LoVo (cell line): Measurements from ENCODE around the gene TMEM30B.

Experiments
- DNase-seq: peaks from one replicate; pipeline ENCODE4 v3.0.0-alpha.2; 2016; ENCODE audit warnings: low spot score

Gene TMEM30B

DNA sequence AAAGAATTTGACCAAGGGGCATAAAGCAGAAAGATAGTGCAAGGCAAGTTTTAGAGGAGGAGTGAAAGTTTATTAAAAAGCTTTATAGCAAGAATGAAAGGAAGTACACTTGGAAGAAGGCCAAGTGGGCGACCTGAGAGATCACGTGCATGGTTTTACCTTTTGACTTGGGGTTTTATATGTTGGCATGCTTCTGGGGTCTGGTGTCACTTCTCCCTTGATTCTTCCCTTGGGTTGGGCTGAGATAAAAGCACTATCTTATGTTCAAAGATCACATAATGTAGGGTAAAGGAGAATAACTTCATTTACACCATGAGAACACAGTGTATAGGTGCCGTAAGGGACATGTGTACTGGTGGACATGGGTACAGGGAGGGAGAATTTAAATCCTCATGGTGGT is 17.7 kb upstream of the TMEM30B start:
- no peak for DNase-seq

DNA sequence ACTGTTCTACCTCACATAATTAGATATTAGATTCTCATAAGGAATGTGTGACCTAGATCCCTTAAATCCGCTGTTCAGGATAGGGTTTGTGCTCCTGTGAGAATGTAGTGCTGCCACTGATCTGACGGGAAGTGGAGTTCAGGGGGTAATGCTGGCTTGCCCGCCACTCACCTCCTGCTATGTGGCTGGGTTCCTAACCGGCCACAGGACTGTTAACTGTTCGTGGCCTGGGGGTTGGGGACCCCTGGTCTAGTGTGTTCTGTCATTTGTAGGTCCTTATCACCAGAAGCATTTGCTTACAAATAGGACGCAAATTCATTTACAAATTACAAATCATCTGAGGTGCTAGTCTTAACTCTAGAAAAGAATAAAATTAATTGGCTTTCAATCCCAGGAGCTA is 16.4 kb upstream of the TMEM30B start:
- no peak for DNase-seq

DNA sequence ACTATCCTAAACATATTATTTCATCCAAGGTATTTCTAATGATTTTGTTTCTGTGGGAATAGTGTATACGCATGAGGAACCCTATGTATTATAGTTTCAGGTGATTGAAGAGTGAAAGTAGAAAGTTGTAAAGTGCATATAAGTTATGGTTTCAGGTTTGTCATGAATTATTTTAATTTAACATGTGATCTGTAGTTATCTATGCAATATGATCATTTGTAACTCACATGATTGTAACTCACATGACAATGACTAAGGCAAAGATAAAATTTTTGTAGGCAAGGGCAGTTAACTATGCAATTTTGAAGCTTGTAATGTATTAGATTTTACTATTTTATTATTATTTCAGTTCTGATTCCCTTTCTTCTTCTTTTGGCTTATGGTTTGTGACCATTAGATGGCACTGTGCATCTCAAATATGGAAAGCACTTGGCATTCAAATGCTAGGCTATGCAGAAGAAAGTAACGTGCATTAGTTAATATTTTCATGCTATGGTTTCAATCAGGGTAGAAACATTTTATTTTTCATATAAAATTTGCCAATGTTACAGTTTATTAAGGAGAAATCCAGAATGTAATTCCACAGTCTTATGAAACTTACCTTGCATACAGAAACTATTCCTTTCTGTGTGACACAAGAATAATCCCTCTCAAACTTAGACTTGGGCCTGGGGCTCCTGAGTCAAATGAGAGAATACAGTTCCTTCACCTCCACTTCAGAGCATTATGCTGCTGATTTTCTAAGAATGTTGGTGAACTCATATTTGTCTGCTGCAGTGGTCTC is 15.8 kb upstream of the TMEM30B start:
- DNase-seq = peak; percentile 16

DNA sequence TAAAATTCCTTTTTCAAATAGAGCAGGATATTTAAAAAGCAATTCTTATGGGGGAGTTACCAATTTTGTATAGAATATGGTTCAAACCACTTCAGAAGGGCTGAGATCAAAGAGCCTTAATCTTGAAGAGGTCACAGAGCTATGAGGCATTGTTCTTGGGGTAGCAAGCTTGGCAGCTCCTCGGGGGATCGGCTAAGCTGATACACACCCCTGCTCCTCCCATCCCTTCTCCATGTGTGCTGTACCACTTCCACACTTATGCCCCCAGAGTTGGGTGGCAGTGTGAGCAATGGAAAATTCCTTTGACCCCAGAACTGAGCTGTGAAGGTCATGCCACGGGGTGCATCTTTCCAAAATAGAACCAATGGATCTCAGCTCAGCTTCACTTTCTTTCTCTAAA is 15.0 kb upstream of the TMEM30B start:
- DNase-seq = no peak

DNA sequence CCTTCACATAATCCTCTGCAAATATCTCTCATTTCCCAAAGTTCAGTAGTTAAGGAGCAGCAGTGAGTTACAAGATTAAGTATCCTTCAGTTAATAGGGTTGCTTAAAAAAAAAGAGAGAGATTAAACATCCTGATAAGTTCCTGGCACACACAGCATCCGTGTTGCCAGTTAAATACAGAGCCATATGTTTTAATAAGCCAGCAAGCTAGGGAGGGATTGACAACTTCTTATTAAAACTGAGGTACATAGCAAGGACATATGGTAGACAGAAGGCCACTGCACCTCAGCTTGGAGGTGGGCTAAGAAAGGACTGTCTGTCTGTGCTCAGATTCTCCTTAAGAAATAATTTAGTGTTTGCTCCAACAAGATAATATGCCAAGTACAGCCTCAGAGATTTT is 9.6 kb upstream of the TMEM30B start:
- no peak for DNase-seq

DNA sequence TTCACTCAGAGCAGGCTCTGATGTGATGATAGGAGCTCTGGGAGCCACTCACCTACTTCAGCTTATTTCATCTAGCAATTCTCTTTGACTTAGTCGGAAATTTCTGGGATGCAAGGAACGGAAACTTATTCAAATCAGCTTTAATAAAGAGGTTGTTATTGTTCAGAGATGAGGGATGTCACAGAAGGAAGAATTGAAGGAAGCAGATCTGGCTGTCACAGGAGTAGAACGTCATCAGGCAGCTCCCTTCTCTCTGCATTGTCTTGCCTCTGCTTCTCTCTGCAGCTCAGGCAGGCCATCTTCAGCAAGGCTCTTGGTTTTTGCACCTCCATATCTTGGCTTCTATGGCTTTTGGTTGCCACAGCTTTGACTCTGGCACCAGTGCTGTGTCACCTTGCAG is 7.6 kb upstream of the TMEM30B start:
- DNase-seq = no peak

DNA sequence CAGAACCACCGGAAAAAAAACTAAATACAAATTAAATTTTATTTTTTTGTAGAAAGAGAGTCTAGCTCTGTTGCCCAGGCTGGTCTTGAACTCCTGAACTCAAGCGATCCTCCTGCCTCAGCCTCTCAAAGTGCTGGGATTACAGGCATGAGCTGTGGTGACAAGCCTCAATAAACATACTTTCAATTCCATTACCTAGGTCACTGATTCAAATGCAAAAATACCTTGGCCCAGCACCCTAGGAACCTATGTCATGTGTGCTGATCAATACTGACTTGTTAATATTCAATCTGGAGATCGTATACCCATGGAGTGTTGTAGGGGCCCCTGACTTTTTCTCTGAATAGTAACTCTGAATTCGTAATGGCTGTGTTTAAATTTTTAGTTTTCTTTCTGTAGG is 7.1 kb upstream of the TMEM30B start:
- no peak for DNase-seq

DNA sequence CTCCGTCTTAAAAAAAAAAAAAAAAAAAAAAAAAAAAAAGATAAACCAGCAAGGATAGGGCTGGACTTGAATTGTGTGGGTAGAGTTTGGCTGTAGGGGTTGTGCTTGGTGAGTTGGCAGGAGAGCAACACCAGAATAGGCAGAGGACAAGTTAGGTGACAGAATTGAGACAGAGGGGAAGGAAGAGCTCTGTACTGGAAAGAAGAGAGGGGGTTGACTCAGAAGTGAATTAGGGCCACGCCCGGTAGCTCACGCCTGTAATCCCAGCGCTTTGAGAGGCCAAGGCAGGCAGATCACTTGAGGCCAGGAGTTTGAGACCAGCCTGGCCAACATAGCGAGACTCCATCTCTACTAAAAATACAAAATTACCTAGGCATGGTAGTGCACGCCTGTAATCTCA is 6.1 kb upstream of the TMEM30B start:
- no peak for DNase-seq

DNA sequence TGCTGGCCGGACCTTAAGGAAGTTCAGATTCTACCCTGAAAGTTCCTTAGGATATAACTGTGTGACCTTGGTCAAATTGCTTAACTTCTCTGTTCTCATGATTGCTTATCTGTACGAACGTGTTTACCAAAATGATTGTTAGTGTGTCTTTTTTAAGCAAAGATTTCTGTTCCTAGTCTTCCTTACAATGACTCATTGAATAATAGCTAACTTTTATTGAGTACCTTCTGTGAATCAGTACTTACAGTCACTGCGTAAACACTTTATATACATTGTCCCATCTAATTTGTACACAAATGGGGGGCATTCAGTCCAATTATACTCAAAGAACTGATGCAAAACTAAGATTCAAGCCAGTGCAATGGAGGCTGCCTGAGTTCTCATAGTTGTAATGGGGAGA is 4.2 kb upstream of the TMEM30B start:
- DNase-seq = no peak

DNA sequence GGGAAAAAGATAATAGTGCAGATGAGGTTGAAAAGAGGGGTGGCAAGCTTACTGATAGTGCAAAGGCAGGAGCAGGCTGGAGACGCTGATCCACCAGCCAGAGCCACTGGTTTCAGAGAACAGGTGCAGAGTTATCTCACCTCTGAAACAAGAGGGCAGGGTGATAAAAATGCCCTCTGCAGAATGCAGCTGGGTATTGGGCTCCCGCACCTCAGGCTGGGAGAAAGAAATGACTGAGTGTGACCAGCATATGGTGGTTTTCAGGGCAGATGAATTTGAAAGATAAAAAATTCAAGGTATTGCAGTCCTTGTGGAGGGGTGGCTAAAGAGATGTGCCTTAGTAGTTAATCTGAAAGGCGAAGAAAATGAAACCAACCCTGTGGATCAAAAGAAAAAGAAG is 2.9 kb upstream of the TMEM30B start:
- DNase-seq = no peak

DNA sequence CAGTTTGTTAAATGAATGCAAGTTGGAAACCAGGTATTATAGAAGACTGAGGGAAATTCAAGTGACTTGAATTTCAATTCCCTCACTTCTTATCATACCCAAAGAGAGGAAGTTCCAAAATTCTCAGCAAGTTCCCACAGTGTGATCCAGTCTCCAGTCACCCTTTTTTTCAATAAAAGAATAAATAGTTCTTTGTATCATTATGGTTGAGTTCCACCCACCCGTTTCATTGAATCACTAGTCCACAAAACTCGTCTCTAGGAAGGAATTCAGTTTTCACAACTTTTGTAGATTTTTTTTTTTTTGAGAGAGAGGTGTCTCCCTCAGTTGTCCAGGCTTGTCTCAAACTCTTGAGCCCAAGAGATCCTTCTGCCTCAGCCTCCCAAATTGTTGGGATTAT is 1.6 kb upstream of the TMEM30B start:
- DNase-seq = no peak

DNA sequence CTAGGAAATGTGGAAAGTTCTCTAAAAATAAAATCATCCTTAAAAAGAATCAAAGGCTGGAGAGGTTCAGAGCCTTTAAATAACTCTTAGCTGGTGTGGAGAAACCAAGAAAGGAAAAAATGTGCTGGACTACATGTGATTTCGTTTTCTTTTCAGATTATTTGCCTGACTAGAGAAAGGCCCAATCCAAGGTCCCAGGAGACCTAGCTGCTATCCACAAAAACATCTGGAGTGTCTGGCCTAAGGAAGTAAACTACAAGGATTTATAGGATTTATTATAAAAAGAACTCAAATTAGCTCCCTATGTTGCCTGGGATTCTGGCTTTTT is 774 bp upstream of the TMEM30B start:
- DNase-seq = no peak

DNA sequence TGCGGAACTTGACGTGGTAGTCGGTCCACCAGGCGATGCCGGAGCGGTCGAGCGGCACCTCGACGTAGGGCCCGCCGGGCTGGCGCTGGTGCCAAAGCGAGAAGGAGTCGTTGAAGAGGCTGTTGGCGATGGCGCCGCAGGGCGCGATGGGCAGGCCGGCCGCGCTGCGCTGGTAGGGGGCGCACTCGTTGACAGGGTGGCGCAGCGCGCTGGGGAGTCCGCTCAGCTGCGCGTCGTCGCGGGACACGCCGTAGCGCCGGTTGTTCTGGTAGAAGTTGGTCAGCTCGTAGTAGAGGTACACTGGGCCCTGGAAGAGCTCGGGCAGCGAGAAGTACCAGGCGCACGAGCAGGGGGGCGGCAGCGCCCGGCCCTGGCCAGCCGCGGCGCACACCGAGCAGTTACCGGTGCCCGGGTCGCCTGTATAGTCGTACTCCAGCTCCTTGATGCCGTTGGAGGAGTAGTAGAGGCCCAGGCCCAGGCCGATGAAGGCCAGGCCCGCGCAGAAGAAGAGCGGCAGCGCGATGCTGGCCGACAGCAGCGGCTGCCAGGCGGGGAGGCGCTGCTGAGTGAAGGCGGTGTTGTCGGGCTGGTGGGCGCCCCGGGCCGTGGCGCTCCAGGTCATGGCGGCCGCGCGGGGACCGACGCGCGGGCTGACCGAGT is 482 bp downstream of the TMEM30B start:
- DNase-seq = no peak

DNA sequence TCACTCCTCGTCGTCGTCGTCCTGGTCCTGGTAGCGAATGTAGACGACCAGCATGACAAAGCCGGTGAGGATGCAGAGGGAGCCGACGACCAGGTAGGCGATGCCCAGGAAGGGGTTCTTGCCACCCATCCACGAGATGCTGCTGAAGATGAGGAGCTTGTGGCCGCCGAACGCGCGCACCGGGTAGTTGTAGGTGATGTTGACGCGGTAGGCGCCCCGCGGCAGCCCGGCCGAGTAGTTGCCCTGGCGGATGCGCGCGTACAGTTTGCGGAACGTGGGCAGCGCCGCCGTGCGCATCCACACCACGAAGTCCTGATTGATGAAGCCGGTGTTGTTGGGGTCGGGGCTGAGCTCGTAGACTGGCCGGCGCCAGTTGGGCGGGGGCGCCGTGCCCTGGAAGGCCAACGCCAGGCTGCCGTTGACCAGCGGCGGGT is 1.0 kb downstream of the TMEM30B start:
- DNase-seq = no peak

DNA sequence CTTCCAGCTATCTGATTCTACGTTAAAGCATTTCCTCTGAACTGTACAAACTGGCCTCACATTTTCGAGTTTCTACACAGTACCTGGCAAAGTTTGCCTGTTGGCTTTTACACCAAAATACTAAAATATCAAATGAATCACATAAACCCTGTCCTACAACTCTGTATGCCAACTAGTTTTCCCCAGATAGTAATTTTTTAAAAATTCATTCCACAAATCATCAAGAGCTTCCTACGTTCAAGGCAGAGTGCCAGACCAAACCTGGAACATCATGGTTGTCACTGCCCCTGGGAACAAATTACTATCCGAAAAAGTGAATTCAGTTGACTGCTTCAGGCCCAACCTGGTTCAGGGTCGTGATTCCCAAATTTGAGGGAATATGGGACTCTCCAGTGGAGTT is 2.1 kb downstream of the TMEM30B start:
- DNase-seq = no peak

DNA sequence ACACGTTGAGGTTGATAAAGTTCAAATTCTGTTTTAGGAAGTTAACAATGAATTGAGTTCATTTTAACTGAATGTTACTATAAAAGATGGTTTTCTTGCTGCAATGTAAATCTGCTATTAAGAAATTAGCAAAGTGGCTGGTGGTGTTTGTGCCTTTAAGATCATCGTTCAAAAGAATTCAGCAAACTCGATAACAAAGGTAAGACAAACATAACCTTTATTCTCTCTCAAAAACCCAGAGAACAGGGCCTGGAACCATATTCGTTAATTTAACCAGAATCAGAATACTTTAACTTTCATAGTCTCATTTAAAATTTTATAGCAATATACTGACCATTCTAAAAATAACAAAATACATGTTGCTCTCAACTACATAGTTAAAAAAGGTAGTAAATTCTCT is 3.4 kb downstream of the TMEM30B start:
- no peak for DNase-seq

DNA sequence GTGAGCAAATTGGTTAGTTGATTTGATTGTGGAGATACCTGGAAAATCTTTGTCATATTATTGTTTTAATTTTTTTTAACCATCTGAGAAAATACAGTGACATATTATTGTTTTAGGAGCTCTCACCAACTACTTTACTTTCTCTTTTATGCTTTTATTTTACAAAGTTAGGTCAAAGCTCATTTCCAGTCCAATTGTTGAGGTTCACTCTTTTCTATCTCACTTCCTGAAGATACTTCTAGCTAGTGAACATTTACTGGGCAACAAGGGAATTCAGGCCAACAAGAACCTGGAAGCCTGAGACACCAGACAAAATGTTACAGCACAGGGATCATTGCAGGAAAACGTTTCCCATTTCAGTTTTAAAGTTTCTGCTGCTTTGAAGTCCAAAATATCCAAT is 3.9 kb downstream of the TMEM30B start:
- no peak for DNase-seq

DNA sequence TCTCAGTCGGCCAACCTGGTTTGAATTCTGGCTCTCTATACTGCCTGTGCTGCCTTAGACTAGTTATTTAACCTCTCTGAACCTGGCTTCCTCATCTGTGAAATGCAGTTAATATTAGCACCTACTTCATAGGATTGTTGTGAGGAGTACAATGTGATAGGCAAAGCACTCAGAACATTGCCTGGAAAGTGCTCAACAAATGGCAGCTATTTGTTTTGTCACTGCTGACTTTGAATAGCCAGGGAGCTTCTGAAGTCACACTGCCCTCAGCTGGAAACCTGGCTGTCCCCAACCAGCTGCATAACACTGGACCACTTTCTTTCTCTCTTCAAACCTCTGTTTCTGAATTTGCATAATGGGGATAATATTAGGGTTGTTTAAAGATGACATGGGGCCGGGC is 9.6 kb downstream of the TMEM30B start:
- no peak for DNase-seq

DNA sequence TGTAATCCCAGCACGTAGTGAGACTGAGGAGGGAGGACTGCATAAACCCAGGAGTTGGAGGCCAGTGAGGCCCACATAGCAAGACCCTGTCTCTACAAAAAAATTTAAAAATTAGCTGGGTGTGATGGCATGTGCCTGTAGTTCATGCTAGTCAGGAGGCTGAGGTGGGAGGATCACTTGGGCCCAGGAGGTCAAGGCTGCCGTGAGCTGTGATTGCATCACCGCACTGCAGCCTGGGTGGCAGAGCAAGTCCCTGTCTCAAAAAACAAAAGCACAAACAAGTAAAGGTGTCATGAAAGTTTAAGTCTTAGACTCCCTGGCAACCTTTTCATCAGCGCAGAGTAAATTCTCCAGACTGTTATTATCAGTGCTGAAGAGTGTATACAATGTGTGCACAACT is 10.4 kb downstream of the TMEM30B start:
- no peak for DNase-seq

DNA sequence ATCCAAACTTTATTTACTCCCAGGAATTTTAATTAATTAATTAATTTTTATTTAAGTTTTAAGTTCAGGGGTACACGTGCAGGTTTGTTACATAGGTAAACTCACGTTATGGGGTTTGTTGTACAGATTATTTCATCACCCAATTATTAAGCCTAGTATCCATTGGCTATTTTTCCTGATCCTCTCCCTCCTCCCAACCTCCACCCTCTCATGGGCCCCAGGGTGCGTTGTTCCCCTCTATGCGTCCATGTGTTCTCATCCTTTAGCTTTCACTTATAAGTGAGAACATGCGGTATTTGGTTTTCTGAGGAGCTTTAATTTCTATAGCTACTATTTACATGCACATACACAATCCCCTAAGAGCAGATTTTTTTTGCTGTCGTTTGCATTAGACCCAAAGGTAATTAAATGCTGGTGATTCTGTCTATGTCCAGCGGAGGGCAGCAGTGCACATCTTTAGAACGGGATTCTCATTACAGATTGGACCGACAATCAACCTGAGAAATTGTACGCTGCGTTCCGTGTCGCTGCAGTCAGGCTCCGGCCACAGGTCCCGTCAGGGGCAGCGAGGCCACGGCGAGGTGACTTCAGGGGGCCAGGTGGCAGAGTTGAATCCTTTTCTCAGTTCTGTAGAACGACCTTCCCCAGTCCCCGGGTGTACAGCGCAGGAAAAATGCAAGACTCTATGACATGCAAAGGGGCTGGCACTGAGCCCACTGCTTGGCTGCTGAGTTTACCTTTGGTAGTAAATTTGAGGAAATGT is 11.6 kb downstream of the TMEM30B start:
- peak; percentile 83 for DNase-seq

DNA sequence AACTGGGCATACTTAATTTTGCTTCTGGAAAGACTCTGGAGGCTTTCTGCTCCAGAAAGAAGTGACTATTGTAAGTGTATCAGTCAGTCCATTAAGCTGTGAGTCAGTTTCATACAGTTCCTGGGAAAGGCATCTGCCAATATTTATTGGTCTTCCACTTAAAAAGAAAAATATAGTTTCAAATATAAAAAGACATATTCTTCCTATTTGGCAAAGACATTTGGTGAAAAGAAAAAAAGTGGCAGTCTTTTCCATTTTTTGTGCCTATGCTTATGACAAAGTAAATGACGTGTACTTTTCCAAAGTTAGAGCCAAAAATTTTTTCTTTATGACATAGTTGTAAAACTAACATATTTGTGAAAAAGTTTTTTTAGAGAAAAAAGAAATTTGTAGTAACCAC is 12.3 kb downstream of the TMEM30B start:
- no peak for DNase-seq

DNA sequence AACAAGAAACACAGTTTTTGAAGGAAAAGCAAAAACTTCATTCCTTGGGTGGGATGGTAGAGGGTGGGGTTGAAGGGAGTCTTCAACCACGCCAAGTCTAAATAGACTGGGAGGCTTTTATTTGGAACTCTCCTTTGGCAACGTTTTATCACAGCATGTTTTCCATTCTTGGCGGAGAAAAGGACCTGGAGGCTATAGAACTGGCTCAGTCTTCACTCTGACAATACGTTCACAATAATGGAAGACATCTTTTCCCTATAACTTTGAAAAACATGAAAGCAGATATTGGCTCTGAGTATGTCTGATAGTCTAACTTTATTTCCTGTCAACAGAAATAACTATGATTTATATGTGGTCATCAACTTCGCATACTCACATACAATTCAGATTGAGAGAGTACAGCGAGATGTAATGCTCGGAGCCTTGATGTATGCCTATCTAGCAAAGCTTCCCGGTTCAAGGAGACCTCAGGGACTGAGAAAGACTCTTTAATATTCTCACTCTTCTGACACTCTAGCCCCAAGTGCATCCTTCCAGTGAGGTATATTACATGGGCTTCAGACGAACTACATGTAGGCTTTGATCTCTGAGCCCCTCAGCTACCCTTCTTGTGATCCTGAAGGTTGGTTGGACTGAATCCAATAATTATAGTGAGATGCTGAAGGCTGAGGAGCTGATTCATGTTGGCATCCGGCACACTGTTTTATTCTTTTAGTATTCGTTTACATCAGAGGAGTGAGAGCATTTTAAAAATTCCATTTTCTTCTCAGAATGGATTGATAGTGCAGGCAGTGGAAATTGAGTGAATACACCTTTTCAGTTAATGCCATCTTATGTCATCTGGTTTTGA is 14.0 kb downstream of the TMEM30B start:
- no peak for DNase-seq
